Stomach (tissue), 9 donors: Measurements from ENCODE around the gene C1orf232. TPM values are rescaled to one million over a fixed set of nuclear protein-coding genes. Genes with fewer than 3 reads are reported as not detected.

Source experiments
- DNase-seq, 2 donors: peaks; one replicate each; pipeline versions ENCODE4 v3.0.0 to v3.0.0-alpha.2; 2013 to 2019
- H3K27ac ChIP-seq, 5 donors: fragments of 200-600 bp in 4 of 5; sonication (generic) in 4 of 5; one replicate each; pipeline ENCODE4 v1.5.1; 2013 to 2019; ENCODE audit warnings: mild to moderate bottlenecking in 1 of 5, moderate library complexity in 1 of 5
- H3K27me3 ChIP-seq, 3 donors: fragments of 200-600 bp; sonication (generic); one replicate each; pipeline ENCODE4 v1.5.1; 2017 to 2019; ENCODE audit warnings: mixed run types in 1 of 3
- H3K36me3 ChIP-seq, 4 donors: fragments of 200-600 bp; sonication (generic); 1 replicate in 3 of 4; 2 replicates in 1 of 4; pipeline ENCODE4 v1.5.1; 2016 to 2019
- H3K4me1 ChIP-seq, 4 donors: fragments of 200-600 bp; sonication (generic); one replicate each; pipeline ENCODE4 v1.5.1; 2016 to 2019
- H3K4me3 ChIP-seq, 4 donors: fragments of 200-600 bp; sonication (generic) in 3 of 4; one replicate each; pipeline ENCODE4 v1.5.1; 2016 to 2019; ENCODE audit warnings: mild to moderate bottlenecking in 1 of 4
- H3K9me3 ChIP-seq, 4 donors: fragments of 200-600 bp; sonication (generic); one replicate each; pipeline ENCODE4 v1.5.1; 2016 to 2019
- CTCF ChIP-seq, 7 experiments: fragments of 450-650 bp in 4 of 7; fragments of 200-600 bp in 3 of 7; sonication (generic) in 3 of 7; IDR thresholded peaks; one replicate each; pipeline ENCODE4 v1.5.1; 2016 to 2019; ENCODE audit warnings: antibody characterized with exemption in 7 of 7, control low read depth in 2 of 7, mild to moderate bottlenecking in 1 of 7
- EP300 ChIP-seq: sonication (generic); formaldehyde crosslinking; IDR thresholded peaks from one replicate; pipeline ENCODE4 v1.6.1; 2017; ENCODE audit warnings: antibody characterized with exemption
- POLR2A ChIP-seq, 4 donors: fragments of 450-650 bp; IDR thresholded peaks; one replicate each; pipeline ENCODE4 v1.6.1; 2016; ENCODE audit warnings: antibody characterized with exemption in 4 of 4, control low read depth in 2 of 4, mild to moderate bottlenecking in 1 of 4, moderate library complexity in 1 of 4
- POLR2AphosphoS5 ChIP-seq, 3 donors: sonication (generic); formaldehyde crosslinking; IDR thresholded peaks; one replicate each; pipeline ENCODE4 v1.6.1; 2016; ENCODE audit warnings: antibody characterized with exemption in 3 of 3
- WGBS, 5 donors: extraction: QIAGEN DNeasy Blood & Tissue Kit in 3 of 5; methylation state at CpG; one replicate each; pipeline versions ENCODE4 v1.1.5 to v1.1.7; 2013 to 2018; 5-methylcytosine and 5-hydroxymethylcytosine counted together
- intact Hi-C: fragments of 100-400 bp; cut with DNase I; formaldehyde crosslinking; loops from one replicate; pipeline ENCODE4 v1.15.1; 2023; ENCODE audit warnings: low total_unique reads
- polyA plus RNA-seq, 3 donors: library from polyadenylated mRNA; stranded (reverse); fragments of 200-250 nt; gene quantifications; one replicate each; pipeline ENCODE4 v1.2.3, GENCODE V29; 2013
- total RNA-seq, 5 donors: library from RNA; depleted of rRNA; stranded (reverse); fragments of >200 nt; gene quantifications; one replicate each; pipeline versions ENCODE4 v1.1.0 to v1.2.3, GENCODE V29; 2014 to 2016
- donor health status: healthy with polysubstance abuse.
- donor health status: Bipolar disorder and iron deficiency.
- donor health status: healthy.

Gene C1orf232
- total and polyA plus RNA-seq, 8 donors: not detected

- no peak for DNase-seq
- H3K27ac ChIP-seq: no peak overlapping the region
- peaks cover 0 to 7% (median 0%) of the 10 kb centered on the region in 3 donors for H3K27me3 ChIP-seq
- H3K4me3 ChIP-seq: no peak overlapping the region
- no peak for TF ChIP-seq EP300
- WGBS, 5 donors: 95 to 98% (median 96%) methylated on average over 4 of the region's 4 CpGs
- H3K9me3 ChIP-seq: no peaks in the 10 kb centered on the region
- intact Hi-C loops: no loop called here
- peaks cover 19 to 36% (median 25%) of the 10 kb centered on the region in 4 donors for H3K4me1 ChIP-seq
- no peaks in the 10 kb centered on the region for H3K36me3 ChIP-seq
Observed at GRCh38 chr1:26129778-26130177, 39.0 kb downstream of the C1orf232 start.

- H3K36me3 ChIP-seq: peaks cover 0 to 6% (median 0%) of the 10 kb centered on the region in 4 donors
- TF ChIP-seq CTCF (IDR thresholded peaks at IDR 0.05) (no peak), POLR2AphosphoS5 (IDR thresholded peaks at IDR 0.05) (peak in 1 of 3 donors; percentile 11)
- no peaks in the 10 kb centered on the region for H3K9me3 ChIP-seq
- peaks cover 0 to 3% (median 0%) of the 10 kb centered on the region in 3 donors for H3K27me3 ChIP-seq
- peaks cover 22 to 59% (median 41%) of the 10 kb centered on the region in 4 donors for H3K4me1 ChIP-seq
- intact Hi-C loops: no loop called here
- peak overlapping the region in 1 of 4 donors; percentile 17 for H3K4me3 ChIP-seq
- DNase-seq: peak in 1 of 2 donors; percentile 32
- WGBS, 5 donors: 23 to 39% (median 30%) methylated on average over 13 of the region's 13 CpGs
- H3K27ac ChIP-seq: peak overlapping the region; percentile 74 to 94 (median 85)
Observed at GRCh38 chr1:26127235-26128163, 41.3 kb downstream of the C1orf232 start.

- peaks cover 22 to 69% (median 46%) of the 10 kb centered on the region in 4 donors for H3K4me1 ChIP-seq
- TF ChIP-seq POLR2AphosphoS5 (IDR thresholded peaks at IDR 0.05) (peak in 2 of 3 donors; percentile 47 to 79), EP300 (no peak), CTCF (IDR thresholded peaks at IDR 0.05) (no peak), POLR2A (IDR thresholded peaks at IDR 0.05) (no peak)
- no peaks in the 10 kb centered on the region for H3K9me3 ChIP-seq
- peak overlapping the region; percentile 74 to 94 (median 85) for H3K27ac ChIP-seq
- peaks cover 0 to 14% (median 0%) of the 10 kb centered on the region in 4 donors for H3K36me3 ChIP-seq
- no peaks in the 10 kb centered on the region for H3K27me3 ChIP-seq
- H3K4me3 ChIP-seq: peak overlapping the region in 1 of 4 donors; percentile 17
- intact Hi-C loops: no loop called here
- 32 to 56% (median 43%) methylated on average over 9 of the region's 9 CpGs for WGBS, 5 donors
- DNase-seq: peak; percentile 56 to 85
Observed at GRCh38 chr1:26126321-26127084, 42.3 kb downstream of the C1orf232 start.

GRCh38 chr1:26125946-26126320, 42.8 kb downstream of the C1orf232 start:
- Histone ChIP-seq H3K4me1 (peaks cover 22 to 75% (median 49%) of the 10 kb centered on the region in 4 donors), H3K27me3 (no peaks in the 10 kb centered on the region), H3K4me3 (no peak overlapping the region), H3K27ac (peak overlapping the region in 4 of 5 donors; percentile 74 to 91 (median 80)), H3K36me3 (peaks cover 0 to 14% (median 0%) of the 10 kb centered on the region in 4 donors), H3K9me3 (no peaks in the 10 kb centered on the region)
- TF ChIP-seq POLR2AphosphoS5 (IDR thresholded peaks at IDR 0.05): no peak
- no peak for TF ChIP-seq POLR2A (IDR thresholded peaks at IDR 0.05)
- TF ChIP-seq EP300: no peak
- no peak for TF ChIP-seq CTCF (IDR thresholded peaks at IDR 0.05)
- WGBS, 5 donors: 30 to 52% (median 36%) methylated on average over 1 of the region's 1 CpG
- intact Hi-C loops: no loop called here
- DNase-seq: no peak
